ENCODE data around the gene CLCN5.

DNA sequence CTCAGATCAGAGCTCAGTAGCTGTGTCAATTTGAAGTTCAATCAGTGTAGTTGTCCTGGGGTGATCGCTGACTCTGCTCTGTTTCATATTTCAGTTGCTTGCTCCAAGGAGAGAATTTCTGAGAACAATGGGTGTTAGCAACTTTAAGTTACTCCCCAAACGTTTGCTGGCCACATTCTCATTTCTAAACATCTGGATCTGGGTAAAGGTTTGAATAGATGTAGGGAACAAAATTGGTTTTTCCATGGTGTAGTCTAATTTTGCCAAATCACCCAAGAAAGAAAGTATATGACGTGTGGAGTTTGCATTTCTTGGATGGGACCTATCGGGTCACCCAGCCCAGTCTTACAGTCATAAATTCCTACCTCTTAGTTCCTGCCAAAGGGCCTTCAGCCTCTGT is 174.7 kb downstream of the CLCN5 start:
- TF ChIP-seq CTCF (conservative IDR thresholded peaks at IDR 0.05 in 1 of 2, IDR thresholded peaks at IDR 0.05 in 1 of 2; ENCODE audit: extremely low read depth in 1 of 2, insufficient read depth in 1 of 2, low read depth in 1 of 2, low read length in 2 of 2) (no peak), EZH2 (IDR thresholded peaks at IDR 0.05; ENCODE audit: borderline replicate concordance, low read length) (no peak)

All from mammary epithelial cell (primary cell).